ENCODE measurements around the gene MYOCD.

The MYOCD gene

GRCh38 chr17:12773153-12773552 is 107.5 kb downstream of the MYOCD start:
- no peak for DNase-seq

- DNase-seq, result peak; percentile 0 to 3
Observed at GRCh38 chr17:12789075-12789480, 123.4 kb downstream of the MYOCD start.

GRCh38 chr17:12789481-12790248 is 124.0 kb downstream of the MYOCD start, which contains the start of gene ARHGAP44:
TSS of gene ARHGAP44 (plus strand) at chr17:12789498. CDS start at chr17:12789839, 341 bp downstream.
- DNase-seq, result no peak

- DNase-seq, result no peak
Observed at GRCh38 chr17:12790249-12791106, 124.8 kb downstream of the MYOCD start.

- DNase-seq, result no peak
Observed at GRCh38 chr17:12794919-12795532, 129.3 kb downstream of the MYOCD start.

- no peak for DNase-seq
Observed at GRCh38 chr17:12800855-12801365, 135.2 kb downstream of the MYOCD start.

- DNase-seq, result no peak
Observed at GRCh38 chr17:12806630-12807029, 140.9 kb downstream of the MYOCD start.

GRCh38 chr17:12808723-12809122 is 143.0 kb downstream of the MYOCD start:
- no peak for DNase-seq

GRCh38 chr17:12812877-12813276 is 147.2 kb downstream of the MYOCD start:
- DNase-seq, result no peak

GRCh38 chr17:12813664-12814063 is 148.0 kb downstream of the MYOCD start:
- DNase-seq, result no peak

- DNase-seq, result no peak
Observed at GRCh38 chr17:12814718-12815117, 149.0 kb downstream of the MYOCD start.

GRCh38 chr17:12815642-12816141 is 150.0 kb downstream of the MYOCD start:
- DNase-seq, result no peak

Measured in Kasumi-1 (cell line).